Nephron progenitor cell (in vitro differentiated cells): ENCODE data around the gene CPNE1.

Source experiments
- DNase-seq: peaks from one replicate; pipeline ENCODE4 v3.0.0; 2021
- H3K27ac Mint-ChIP-seq: 2 replicates; pipeline ENCODE4 v1.8.0; 2021; ENCODE audit warnings: mild to moderate bottlenecking, moderate library complexity, mixed read lengths
- H3K27me3 Mint-ChIP-seq: 2 replicates; pipeline ENCODE4 v1.8.0; 2021; ENCODE audit warnings: mild to moderate bottlenecking, low read depth, mixed read lengths; ENCODE audit not compliant: poor library complexity
- H3K36me3 Mint-ChIP-seq: 2 replicates; pipeline ENCODE4 v1.8.0; 2021; ENCODE audit warnings: low read depth, mixed read lengths
- H3K4me1 Mint-ChIP-seq: 2 replicates; pipeline ENCODE4 v1.8.0; 2021; ENCODE audit warnings: mixed read lengths
- H3K4me3 Mint-ChIP-seq: 2 replicates; pipeline ENCODE4 v1.8.0; 2021; ENCODE audit warnings: mild to moderate bottlenecking, moderate library complexity, mixed read lengths
- H3K9me3 Mint-ChIP-seq: 2 replicates; pipeline ENCODE4 v1.8.0; 2021; ENCODE audit warnings: mild to moderate bottlenecking, moderate library complexity, mixed read lengths
- CTCF ChIP-seq: fragments of 200-600 bp; sonication (generic); IDR thresholded peaks from 2 replicates; pipeline ENCODE4 v1.5.0; 2021; ENCODE audit warnings: antibody characterized with exemption

CPNE1 gene

GRCh38 chr20:35632539-35633115 is 32.1 kb downstream of the CPNE1 start:
- Mint-ChIP-seq H3K27me3 (no peaks in the 10 kb centered on the region), H3K36me3 (peaks cover 55% of the 10 kb centered on the region), H3K9me3 (no peaks in the 10 kb centered on the region), H3K4me1 (peaks cover 16% of the 10 kb centered on the region), H3K4me3 (no peak overlapping the region), H3K27ac (peak overlapping the region; percentile 96)
- no peak for TF ChIP-seq CTCF
- DNase-seq: no peak

GRCh38 chr20:35630636-35631035 is 34.1 kb downstream of the CPNE1 start:
- no peak for TF ChIP-seq CTCF
- Mint-ChIP-seq H3K36me3 (peaks cover 61% of the 10 kb centered on the region), H3K9me3 (no peaks in the 10 kb centered on the region), H3K4me1 (peaks cover 3% of the 10 kb centered on the region), H3K4me3 (no peak overlapping the region), H3K27ac (no peak overlapping the region), H3K27me3 (no peaks in the 10 kb centered on the region)
- no peak for DNase-seq

DNA sequence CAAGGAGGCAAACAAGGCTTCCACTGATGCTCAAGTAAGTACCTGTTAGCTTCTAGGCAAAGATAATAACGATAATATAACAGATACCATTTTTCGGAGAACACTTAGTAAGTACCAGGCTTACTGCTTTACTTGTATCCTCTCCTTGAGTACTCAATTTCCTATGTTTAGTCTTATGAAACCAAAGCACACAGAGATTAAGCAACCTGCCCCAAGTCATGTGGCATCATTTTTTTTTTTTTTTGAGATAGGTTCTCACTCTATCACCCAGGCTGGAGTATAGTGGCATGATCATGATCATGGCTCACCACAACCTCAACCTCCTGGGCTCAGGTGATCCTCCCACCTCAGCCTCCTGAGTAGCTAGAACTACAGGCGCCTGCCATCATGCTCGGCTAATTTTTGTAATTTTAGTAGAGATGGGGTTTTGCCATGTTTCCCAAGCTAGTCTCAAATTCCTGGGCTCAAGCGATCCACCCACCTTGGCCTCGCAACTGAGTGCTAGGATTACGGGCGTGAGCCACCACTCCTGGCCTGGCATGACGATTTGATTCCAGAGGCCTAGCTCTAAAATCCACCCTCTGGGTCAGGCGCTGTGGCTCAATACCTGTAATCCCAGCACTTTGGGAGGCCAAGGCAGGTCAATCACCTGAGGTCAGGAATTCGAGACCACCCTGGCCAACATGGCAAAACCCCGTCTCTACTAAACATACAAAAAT is 35.1 kb downstream of the CPNE1 start:
- no peak for DNase-seq
- Mint-ChIP-seq H3K27ac (no peak overlapping the region), H3K9me3 (no peaks in the 10 kb centered on the region), H3K27me3 (no peaks in the 10 kb centered on the region), H3K36me3 (peaks cover 61% of the 10 kb centered on the region), H3K4me3 (no peak overlapping the region), H3K4me1 (no peaks in the 10 kb centered on the region)
- no peak for TF ChIP-seq CTCF

DNA sequence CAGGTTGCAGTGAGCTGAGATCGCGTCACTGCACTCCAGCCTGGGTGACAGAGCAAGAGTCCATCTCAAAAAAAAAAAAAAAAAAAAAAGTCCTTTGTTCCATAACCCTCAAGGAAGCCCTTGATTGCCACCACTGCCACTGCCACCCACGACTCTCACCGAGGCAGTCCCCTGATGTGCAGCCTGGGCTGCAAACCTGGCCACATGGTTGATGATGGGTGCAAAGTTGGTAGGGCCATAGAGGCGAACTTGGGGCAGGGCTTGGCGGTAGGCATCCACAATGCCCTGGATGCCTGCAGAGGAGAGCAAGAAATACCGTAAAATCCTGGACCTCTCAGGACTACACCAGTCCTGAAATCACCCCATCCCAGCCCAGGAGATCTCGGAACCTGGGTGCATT is 37.6 kb downstream of the CPNE1 start:
- Mint-ChIP-seq H3K9me3 (no peaks in the 10 kb centered on the region), H3K27ac (no peak overlapping the region), H3K4me3 (no peak overlapping the region), H3K36me3 (peaks cover 66% of the 10 kb centered on the region), H3K27me3 (no peaks in the 10 kb centered on the region), H3K4me1 (no peaks in the 10 kb centered on the region)
- no peak for TF ChIP-seq CTCF
- DNase-seq: no peak

DNA sequence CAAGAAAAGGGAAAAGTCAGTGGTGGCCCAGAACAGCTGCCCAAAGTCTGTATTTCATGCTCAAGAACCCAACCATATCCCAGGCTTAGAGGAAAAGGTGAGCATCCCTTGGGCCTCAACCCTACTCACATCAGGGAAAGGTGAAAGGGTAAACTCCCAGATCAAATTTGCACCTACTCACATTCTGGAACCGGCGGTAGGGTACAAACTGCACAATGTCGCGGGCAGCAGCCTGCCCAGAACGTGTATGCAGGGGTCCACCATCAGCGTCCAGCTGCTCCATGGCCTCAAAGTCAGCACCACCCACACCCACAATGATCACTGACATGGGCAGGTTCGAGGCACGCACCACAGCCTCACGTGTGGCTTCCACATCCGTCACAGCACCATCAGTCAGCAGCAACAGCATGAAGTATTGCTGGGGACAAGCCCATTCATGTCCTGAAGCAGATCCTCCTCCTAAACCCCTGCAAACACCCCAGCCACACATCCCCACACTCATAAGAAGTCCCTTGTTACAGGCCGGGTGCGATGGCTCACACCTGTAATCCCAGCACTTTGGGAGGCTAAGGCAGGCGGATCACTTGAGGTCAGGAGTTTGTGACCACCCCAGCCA is 38.2 kb downstream of the CPNE1 start:
- no peaks in the 10 kb centered on the region for H3K27me3 Mint-ChIP-seq
- peak overlapping the region; percentile 90 for H3K27ac Mint-ChIP-seq
- TF ChIP-seq CTCF: no peak
- H3K36me3 Mint-ChIP-seq: peaks cover 66% of the 10 kb centered on the region
- DNase-seq: no peak
- H3K9me3 Mint-ChIP-seq: no peaks in the 10 kb centered on the region
- H3K4me1 Mint-ChIP-seq: no peaks in the 10 kb centered on the region
- no peak overlapping the region for H3K4me3 Mint-ChIP-seq
